ENCODE data around the gene ZNRF3.

DNA sequence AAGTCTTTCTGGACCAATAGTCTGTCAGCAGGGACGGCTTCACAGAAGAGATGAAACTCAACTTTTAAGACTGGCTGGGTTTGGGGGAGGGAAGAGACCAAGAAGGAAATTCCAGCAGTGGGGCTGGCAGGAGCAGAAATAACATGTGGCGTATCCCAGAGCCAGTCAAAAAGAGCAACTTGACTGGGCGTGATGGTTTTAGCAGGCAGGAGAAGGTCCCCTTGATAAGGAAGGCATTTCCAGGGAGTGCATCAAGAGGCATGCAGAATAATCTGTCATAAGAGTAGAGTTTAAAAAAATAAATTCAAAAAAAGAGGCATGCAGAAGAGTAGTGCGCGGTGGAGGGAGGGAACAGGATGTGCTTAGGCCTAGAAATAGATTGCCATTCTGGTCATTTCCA, 125.8 kb downstream of the ZNRF3 start:
- TF ChIP-seq CTCF (IDR thresholded peaks at IDR 0.05): no peak
- no peak for TF ChIP-seq POLR2A (IDR thresholded peaks at IDR 0.05; ENCODE audit: low read depth)
- no peak for TF ChIP-seq POLR2AphosphoS5 (IDR thresholded peaks at IDR 0.05)
- no peak for TF ChIP-seq EP300 (IDR thresholded peaks at IDR 0.05)
